Peyer's patch (tissue), 4 donors: ENCODE results near the gene NBAS.

Experiments used
- CTCF ChIP-seq, 6 experiments: fragments of 450-650 bp in 4 of 6; fragments of 200-600 bp in 2 of 6; sonication (generic) in 1 of 6; IDR thresholded peaks; one replicate each; pipeline ENCODE4 v1.5.1; 2017 to 2019; ENCODE audit warnings: antibody characterized with exemption in 6 of 6, mild to moderate bottlenecking in 3 of 6, moderate library complexity in 1 of 6
- POLR2A ChIP-seq, 2 donors: fragments of 450-650 bp; IDR thresholded peaks; one replicate each; pipeline ENCODE4 v1.5.1; 2017; ENCODE audit warnings: antibody characterized with exemption in 2 of 2, mild to moderate bottlenecking in 2 of 2, moderate library complexity in 2 of 2

GRCh38 chr2:15279201-15279876, 281.8 kb downstream of the NBAS start:
- no peak for TF ChIP-seq POLR2A (IDR thresholded peaks at IDR 0.05)
- no peak for TF ChIP-seq CTCF (IDR thresholded peaks at IDR 0.05)
